HepG2 (cell line): ENCODE results near the gene LRRC70. TPM values are rescaled to one million over a fixed set of nuclear protein-coding genes. Genes with fewer than 3 reads are reported as not detected.
"Not testable (repeated sequence)": the region's sequence is repeated elsewhere in the genome, so short reads cannot be mapped to it uniquely, and the experiment has no call there.

Experiments
- ATAC-seq: fragments of 200-7000 bp; cut with Tn5 transposase; 3 replicates; pipeline ENCODE4 v1.9.1; 2020; ENCODE audit warnings: mild to moderate bottlenecking, moderate library complexity
- BruUV-seq: library from RNA; stranded (reverse); fragments of 400-500 nt; replicated peaks from 2 replicates; lab custom pipeline; 2021; lab: Mats Ljungman, UMichigan
- CTCF ChIA-PET: fragments of 300-600 bp; formaldehyde crosslinking; extraction: SDS; loops from one replicate; lab custom pipeline; 2021; ENCODE audit warnings: low total read pairs, inconsistent platforms, low intra/inter-chr PET ratio; lab: Yijun Ruan, JAX
- POLR2A ChIA-PET: fragments of 350-600 bp; sonication (Branson Sonifier 250); formaldehyde crosslinking; loops from one replicate; lab custom pipeline; 2020; ENCODE audit warnings: antibody characterized with exemption, inconsistent platforms; lab: Yijun Ruan, JAX
- DNase-seq: peaks from one replicate; pipeline ENCODE4 v3.0.0-alpha.2; 2015; ENCODE audit warnings: low spot score
- FAIRE-seq: peaks from 3 replicates; lab custom pipeline; 2011; peaks lifted over from hg19 to GRCh38; lab: Jason Lieb, UNC
- H2AFZ ChIP-seq: one replicate; pipeline ENCODE4 v1.6.1; 2011; ENCODE audit warnings: low read length, inconsistent platforms
- H3K27ac ChIP-seq: fragments of 300-600 bp; 3 replicates; pipeline ENCODE4 v1.8.0; 2011; ENCODE audit warnings: mixed run types, mild to moderate bottlenecking, mixed read lengths, low read length, inconsistent platforms; ENCODE audit not compliant: insufficient read depth; ENCODE audit errors: extremely low read length
- H3K27me3 ChIP-seq, 2 experiments: fragments of 200-600 bp in 1 of 2; 2 replicates in 1 of 2; 3 replicates in 1 of 2; pipeline versions ENCODE4 v1.6.0 to v1.8.0; 2011; ENCODE audit warnings: low read length in 2 of 2, mild to moderate bottlenecking in 2 of 2, moderate library complexity in 2 of 2, inconsistent platforms in 1 of 2; ENCODE audit not compliant: insufficient read depth in 2 of 2, control insufficient read depth in 1 of 2
- H3K36me3 ChIP-seq, 2 experiments: fragments of 200-600 bp in 1 of 2; replicated peaks in 1 of 2; 2 replicates in 1 of 2; 3 replicates in 1 of 2; pipeline versions ENCODE4 v1.5.1 to v1.8.0; 2011; ENCODE audit warnings: low read length in 2 of 2, inconsistent platforms in 1 of 2; ENCODE audit not compliant: insufficient read depth in 2 of 2, control insufficient read depth in 1 of 2
- H3K4me1 ChIP-seq: 2 replicates; pipeline ENCODE4 v1.5.1; 2012; ENCODE audit warnings: low read length, inconsistent platforms; ENCODE audit not compliant: insufficient read depth
- H3K4me2 ChIP-seq: 2 replicates; pipeline ENCODE4 v1.6.0; 2011; ENCODE audit warnings: low read depth, low read length, inconsistent platforms
- H3K4me3 ChIP-seq, 3 experiments: fragments of 200-600 bp in 1 of 3; sonication (generic), shearing (Covaris generic) in 1 of 3; replicated peaks in 1 of 3; 2 replicates each; pipeline ENCODE4 v1.5.1; 2011 to 2016; ENCODE audit warnings: low read length in 3 of 3, inconsistent platforms in 2 of 3, low read depth in 2 of 3, mild to moderate bottlenecking in 2 of 3, control low read depth in 1 of 3, mixed read lengths in 1 of 3; ENCODE audit not compliant: insufficient read depth in 1 of 3
- H3K79me2 ChIP-seq: one replicate; pipeline ENCODE4 v1.6.1; 2011; ENCODE audit warnings: low read length, inconsistent platforms; ENCODE audit not compliant: insufficient read depth
- H3K9ac ChIP-seq: 2 replicates; pipeline ENCODE4 v1.6.0; 2011; ENCODE audit warnings: mild to moderate bottlenecking, low read depth, low read length, inconsistent platforms; ENCODE audit not compliant: insufficient read depth
- H3K9me3 ChIP-seq: 2 replicates; pipeline ENCODE4 v1.5.1; 2012; ENCODE audit warnings: mild to moderate bottlenecking, low read length
- H4K20me1 ChIP-seq: 2 replicates; pipeline ENCODE4 v1.6.0; 2011; ENCODE audit warnings: inconsistent platforms, mild to moderate bottlenecking, low read length, moderate library complexity; ENCODE audit not compliant: insufficient read depth
- BRD4 ChIP-seq: sonication (generic); formaldehyde crosslinking; IDR thresholded peaks from 2 replicates; pipeline ENCODE4 v1.4.0; 2020; ENCODE audit warnings: missing genetic modification reagents
- HIVEP1 ChIP-seq: sonication (generic); formaldehyde crosslinking; IDR thresholded peaks from 2 replicates; pipeline ENCODE4 v1.4.0; 2020; ENCODE audit warnings: mild to moderate bottlenecking, missing genetic modification reagents
- KLF9 ChIP-seq: IDR thresholded peaks from 2 replicates; pipeline ENCODE4 v1.6.1; 2016; ENCODE audit warnings: low read depth
- PHF8 ChIP-seq: sonication (generic); formaldehyde crosslinking; IDR thresholded peaks from 2 replicates; pipeline ENCODE4 v1.5.0; 2020; ENCODE audit warnings: missing genetic modification reagents
- RXRB ChIP-seq: IDR thresholded peaks from 2 replicates; pipeline ENCODE4 v1.6.1; 2016; ENCODE audit warnings: borderline replicate concordance, missing genetic modification reagents, missing compliant biosample characterization
- SAP130 ChIP-seq: IDR thresholded peaks from 2 replicates; pipeline ENCODE4 v1.6.1; 2016; ENCODE audit warnings: low read depth
- SMAD3 ChIP-seq: sonication (generic); formaldehyde crosslinking; IDR thresholded peaks from 2 replicates; pipeline ENCODE4 v1.4.0; 2020; ENCODE audit warnings: missing genetic modification reagents
- THRA ChIP-seq: sonication (generic); formaldehyde crosslinking; IDR thresholded peaks from 2 replicates; pipeline ENCODE4 v1.4.0; 2020; ENCODE audit warnings: missing genetic modification reagents, borderline replicate concordance
- ZFP41 ChIP-seq: sonication (generic); formaldehyde crosslinking; IDR thresholded peaks from 2 replicates; pipeline ENCODE4 v1.4.0; 2020; ENCODE audit warnings: mild to moderate bottlenecking, missing genetic modification reagents, borderline replicate concordance
- ZMAT3 ChIP-seq: sonication (generic); formaldehyde crosslinking; conservative IDR thresholded peaks from 2 replicates; pipeline ENCODE4 v1.7.0; 2021; ENCODE audit warnings: missing genetic modification reagents
- ZNF431 ChIP-seq: sonication (generic); formaldehyde crosslinking; IDR thresholded peaks from 2 replicates; pipeline ENCODE4 v1.9.0; 2022; ENCODE audit warnings: missing genetic modification reagents, low read depth, mild to moderate bottlenecking, borderline replicate concordance
- ZNF615 ChIP-seq: sonication (generic); formaldehyde crosslinking; IDR thresholded peaks from 2 replicates; pipeline ENCODE4 v1.5.0; 2020; ENCODE audit warnings: mild to moderate bottlenecking, missing genetic modification reagents, borderline replicate concordance
- ZNF883 ChIP-seq: sonication (generic); formaldehyde crosslinking; IDR thresholded peaks from 2 replicates; pipeline ENCODE4 v1.5.1; 2020; ENCODE audit warnings: mild to moderate bottlenecking, missing genetic modification reagents; ENCODE audit errors: not compliant biosample characterization
- WGBS: methylation state at CpG from one replicate; pipeline ENCODE4 v1.1.6; 2017; ENCODE audit warnings: low lambda C conversion rate; 5-methylcytosine and 5-hydroxymethylcytosine counted together
- in situ Hi-C: cut with HindIII; loops from 2 replicates; pipeline ENCODE4 v1.10.0; 2017; ENCODE audit warnings: low pct_unique_long_range_greater_than_20kb; ENCODE audit not compliant: extremely low pct_ligation_motif_present
- intact Hi-C: fragments of 100-400 bp; cut with micrococcal nuclease; formaldehyde crosslinking; loops from one replicate; pipeline ENCODE4 v1.10.0; 2022; ENCODE audit not compliant: unreplicated experiment
- polyA plus RNA-seq, 8 experiments: library from polyadenylated mRNA; depleted of rRNA in 3 of 8; stranded (reverse) in 7 of 8; unstranded in 1 of 8; fragments of >200 nt; fragmentation: Illumina TruSeq in 4 of 8; extraction: Trizol in 4 of 8; gene quantifications; 2 replicates each; pipeline versions ENCODE4 v1.2.1 to v1.2.3, GENCODE V29; 2011 to 2016; ENCODE audit warnings: low read depth in 4 of 8, missing spikeins in 1 of 8, mixed read lengths in 1 of 8; ENCODE audit not compliant: insufficient read depth in 1 of 8
- total RNA-seq, 5 experiments: library from RNA; depleted of rRNA; stranded (reverse); fragments of >200 nt; fragmentation: Illumina TruSeq; extraction: Trizol; gene quantifications; 2 replicates each; pipeline ENCODE4 v1.2.3, GENCODE V29; 2016; ENCODE audit warnings: low read depth in 1 of 5

Gene LRRC70
- total and polyA plus RNA-seq, 2 of the 13 experiments (the other 11 are each of a cell fraction or from before 2014, with no cell fraction given) = 0.05 to 0.71 TPM

GRCh38 chr5:62623271-62623670, 44.7 kb downstream of the LRRC70 start:
- no peaks in the 10 kb centered on the region for H3K4me1 ChIP-seq
- no peaks in the 10 kb centered on the region for H3K9me3 ChIP-seq
- ChIA-PET POLR2A (no interaction called here), CTCF (no interaction called here)
- no peak overlapping the region for H3K9ac ChIP-seq
- no peaks in the 10 kb centered on the region for H3K79me2 ChIP-seq
- H2AFZ ChIP-seq = no peak overlapping the region
- no peaks in the 10 kb centered on the region for H3K27me3 ChIP-seq
- intact Hi-C loops = no loop called here
- WGBS = 97% methylated on average over 1 of the region's 1 CpG
- H3K4me2 ChIP-seq = no peak overlapping the region
- TF ChIP-seq SMAD3 (CRISPR knock-in tag) (no peak), RXRB (CRISPR knock-in tag) (no peak), THRA (no peak), HIVEP1 (CRISPR knock-in tag) (no peak), KLF9 (CRISPR knock-in tag) (no peak), ZNF431 (CRISPR knock-in tag) (no peak), SAP130 (CRISPR knock-in tag) (no peak), ZNF615 (CRISPR knock-in tag) (no peak), PHF8 (CRISPR knock-in tag) (no peak), ZFP41 (CRISPR knock-in tag) (no peak), ZMAT3 (CRISPR knock-in tag) (no peak), ZNF883 (CRISPR knock-in tag) (no peak), BRD4 (CRISPR knock-in tag) (no peak)
- TF ChIP-seq, all 625 proteins: peak for 0
- in situ Hi-C loops = no loop called here
- FAIRE-seq = no peak
- ATAC-seq = no peak
- Histone ChIP-seq H4K20me1 (no peaks in the 10 kb centered on the region), H3K36me3 (peaks cover 1 to 12% of the 10 kb centered on the region in 2 experiments; a peak in 3 of 5 replicates), H3K4me3 (no peak overlapping the region), H3K27ac (no peak overlapping the region)
- DNase-seq = no peak
- BruUV-seq = no TSS peak

GRCh38 chr5:62624436-62624835, 45.8 kb downstream of the LRRC70 start:
- H3K9ac ChIP-seq, ATAC-seq, H3K79me2 ChIP-seq, in situ Hi-C loops, H3K4me3 ChIP-seq, intact Hi-C loops, CTCF ChIA-PET, H3K4me1 ChIP-seq, H3K27me3 ChIP-seq, H3K27ac ChIP-seq, H4K20me1 ChIP-seq, H3K4me2 ChIP-seq, FAIRE-seq, DNase-seq, H2AFZ ChIP-seq, H3K9me3 ChIP-seq, BruUV-seq, POLR2A ChIA-PET: not testable (repeated sequence)
- H3K36me3 ChIP-seq = peaks cover 1 to 14% of the 10 kb centered on the region in 2 experiments; a peak in 3 of 5 replicates
- 98% methylated on average over 7 of the region's 7 CpGs for WGBS
